Neuronal stem cell (in vitro differentiated cells): ENCODE measurements around the gene ATP8A2.

Source experiments
- DNase-seq: peaks from one replicate; pipeline ENCODE4 v3.0.0-alpha.2; 2013; ENCODE audit warnings: low spot score
- H2AFZ ChIP-seq: one replicate; pipeline ENCODE4 v1.6.1; 2013; ENCODE audit warnings: mild to moderate bottlenecking, low read length, inconsistent platforms
- H2AK5ac ChIP-seq: 2 replicates; pipeline ENCODE4 v1.6.1; 2013; ENCODE audit warnings: low read depth, mild to moderate bottlenecking, inconsistent platforms, low read length, moderate library complexity, mixed read lengths
- H2BK120ac ChIP-seq: 2 replicates; pipeline ENCODE4 v1.6.1; 2013; ENCODE audit warnings: low read depth, mild to moderate bottlenecking, inconsistent platforms, low read length, moderate library complexity, mixed read lengths
- H2BK12ac ChIP-seq: one replicate; pipeline ENCODE4 v1.6.1; 2013; ENCODE audit warnings: low read length, inconsistent platforms
- H2BK15ac ChIP-seq: 2 replicates; pipeline ENCODE4 v1.6.1; 2013; ENCODE audit warnings: mild to moderate bottlenecking, low read length, inconsistent platforms, mixed read lengths
- H2BK5ac ChIP-seq: one replicate; pipeline ENCODE4 v1.6.1; 2013; ENCODE audit warnings: inconsistent platforms, mild to moderate bottlenecking, low read length, moderate library complexity
- H3K14ac ChIP-seq: one replicate; pipeline ENCODE4 v1.6.1; 2013; ENCODE audit warnings: low read length, inconsistent platforms
- H3K18ac ChIP-seq: 2 replicates; pipeline ENCODE4 v1.6.1; 2013; ENCODE audit warnings: low read length, inconsistent platforms
- H3K23ac ChIP-seq: 2 replicates; pipeline ENCODE4 v1.6.1; 2013; ENCODE audit warnings: low read depth, mild to moderate bottlenecking, mixed read lengths, low read length, inconsistent platforms; ENCODE audit not compliant: poor library complexity
- H3K27ac ChIP-seq: replicated peaks from 3 replicates; pipeline ENCODE4 v1.5.1; 2013; ENCODE audit warnings: low read length, inconsistent platforms
- H3K27me3 ChIP-seq, 3 experiments: 2 replicates each; pipeline ENCODE4 v1.6.1; 2013; ENCODE audit warnings: low read length in 3 of 3, mild to moderate bottlenecking in 2 of 3, inconsistent platforms in 1 of 3, low read depth in 1 of 3, mixed read lengths in 1 of 3, moderate library complexity in 1 of 3; ENCODE audit not compliant: control insufficient read depth in 3 of 3, insufficient read depth in 3 of 3
- H3K36me3 ChIP-seq, 2 donors: replicated peaks in 1 of 2; 2 replicates each; pipeline ENCODE4 v1.6.1; 2013; ENCODE audit warnings: low read length in 2 of 2; ENCODE audit not compliant: control insufficient read depth in 2 of 2, insufficient read depth in 2 of 2
- H3K4ac ChIP-seq: 2 replicates; pipeline ENCODE4 v1.6.1; 2013; ENCODE audit warnings: inconsistent platforms, mild to moderate bottlenecking, low read length, moderate library complexity
- H3K4me1 ChIP-seq, 2 donors: 1 replicate in 1 of 2; 2 replicates in 1 of 2; pipeline ENCODE4 v1.6.1; 2013; ENCODE audit warnings: low read length in 2 of 2, low read depth in 1 of 2; ENCODE audit not compliant: control insufficient read depth in 2 of 2, insufficient read depth in 1 of 2
- H3K4me2 ChIP-seq: one replicate; pipeline ENCODE4 v1.6.1; 2013; ENCODE audit warnings: mild to moderate bottlenecking, low read length, inconsistent platforms; ENCODE audit not compliant: insufficient read depth, poor library complexity, severe bottlenecking
- H3K4me3 ChIP-seq, 2 donors: 2 replicates each; pipeline ENCODE4 v1.5.1; 2013; ENCODE audit warnings: low read length in 2 of 2, mild to moderate bottlenecking in 2 of 2, inconsistent platforms in 1 of 2, moderate library complexity in 1 of 2
- H3K79me1 ChIP-seq: one replicate; pipeline ENCODE4 v1.6.1; 2013; ENCODE audit warnings: low read depth, mild to moderate bottlenecking, inconsistent platforms, low read length, moderate library complexity
- H3K9ac ChIP-seq: one replicate; pipeline ENCODE4 v1.6.1; 2013; ENCODE audit warnings: mild to moderate bottlenecking, low read depth, low read length, inconsistent platforms; ENCODE audit not compliant: poor library complexity
- H3K9me3 ChIP-seq, 2 donors: replicated peaks in 1 of 2; 2 replicates each; pipeline versions ENCODE3 to v1.6.1; 2013; ENCODE audit warnings: low read length in 2 of 2, mild to moderate bottlenecking in 2 of 2, inconsistent platforms in 1 of 2, low read depth in 1 of 2, mixed read lengths in 1 of 2, moderate library complexity in 1 of 2; ENCODE audit not compliant: control insufficient read depth in 2 of 2, insufficient read depth in 1 of 2
- H4K8ac ChIP-seq: one replicate; pipeline ENCODE4 v1.6.1; 2013; ENCODE audit warnings: low read depth, mild to moderate bottlenecking, inconsistent platforms, low read length, moderate library complexity
- H4K91ac ChIP-seq: one replicate; pipeline ENCODE4 v1.6.1; 2013; ENCODE audit warnings: low read length, low read depth, mild to moderate bottlenecking, inconsistent platforms; ENCODE audit not compliant: poor library complexity
- WGBS, 2 donors: extraction: QIAGEN DNeasy Blood & Tissue Kit; methylation state at CpG; one replicate each; pipeline ENCODE4 v1.1.7; 2013; ENCODE audit warnings: missing lambda C conversion rate in 2 of 2, mixed read lengths in 1 of 2; ENCODE audit not compliant: insufficient read length in 2 of 2, insufficient replicate concordance in 1 of 2; ENCODE audit errors: extremely low coverage in 2 of 2; 5-methylcytosine and 5-hydroxymethylcytosine counted together

ATP8A2 gene

DNA sequence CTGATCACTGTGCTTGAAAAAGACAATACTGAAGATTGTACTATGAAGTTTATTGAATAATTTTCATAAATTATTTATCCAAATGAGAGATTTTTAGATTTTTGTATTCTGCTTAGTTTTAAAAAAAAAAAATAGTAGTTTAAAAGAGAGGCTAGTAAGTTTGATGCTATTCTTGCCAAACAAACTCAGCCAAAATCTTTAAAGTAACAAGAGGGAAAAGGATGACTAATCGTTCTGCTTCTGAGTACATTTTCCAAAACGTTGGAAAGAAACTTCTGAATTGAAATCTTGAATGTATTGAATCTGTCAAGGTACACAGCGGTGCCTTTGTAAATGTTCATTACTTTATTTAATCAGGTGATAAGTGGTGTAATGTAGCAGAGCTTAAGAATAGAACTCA lies 35.9 kb upstream of the ATP8A2 start:
- no peak for DNase-seq
- no peaks in the 10 kb centered on the region for H3K4me1 ChIP-seq
- WGBS, 2 donors: no CpG with 5 or more reads among the region's 3 CpGs

DNA sequence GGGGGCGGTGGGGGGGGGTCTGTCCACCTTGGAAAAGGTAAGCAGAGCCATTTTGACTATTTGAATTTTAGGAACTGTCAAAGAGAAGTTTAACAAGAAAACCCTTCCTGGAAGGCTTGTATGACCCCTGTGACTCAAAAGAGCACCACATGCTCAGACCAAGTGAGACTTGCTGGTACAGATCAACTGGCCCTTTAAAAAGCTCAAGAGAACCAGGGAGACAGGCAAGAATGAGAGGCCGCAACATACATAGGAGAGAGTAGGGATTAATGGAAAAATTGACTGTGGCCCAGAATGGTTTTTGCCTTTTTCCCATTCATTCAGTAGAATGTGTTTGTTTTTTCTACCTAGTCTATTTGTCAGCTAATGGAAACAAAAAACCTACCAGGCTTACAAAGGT lies 26.2 kb upstream of the ATP8A2 start:
- Histone ChIP-seq H3K4me3 (no peak overlapping the region), H3K4me1 (peaks cover 0 to 4% of the 10 kb centered on the region in 2 donors), H3K36me3 (peaks cover 0 to 15% of the 10 kb centered on the region in 2 donors), H3K27ac (no peak overlapping the region), H4K8ac (no peak overlapping the region), H2AK5ac (no peak overlapping the region), H2BK5ac (no peak overlapping the region), H2BK120ac (no peak overlapping the region), H4K91ac (no peak overlapping the region), H3K14ac (no peak overlapping the region), H2BK15ac (no peak overlapping the region), H2AFZ (no peak overlapping the region), H3K9me3 (no peaks in the 10 kb centered on the region), H3K4ac (no peak overlapping the region), H2BK12ac (no peak overlapping the region), H3K9ac (no peak overlapping the region), H3K27me3 (no peaks in the 10 kb centered on the region), H3K4me2 (no peak overlapping the region), H3K23ac (no peak overlapping the region), H3K79me1 (no peaks in the 10 kb centered on the region), H3K18ac (no peak overlapping the region)
- DNase-seq: no peak
- WGBS, 2 donors: no CpG with 5 or more reads among the region's 2 CpGs

More for the DNA sequence above, 35.9 kb upstream of the ATP8A2 start:
- no peak overlapping the region for H3K23ac ChIP-seq
- no peak overlapping the region for H2AFZ ChIP-seq
- H4K91ac ChIP-seq: no peak overlapping the region
- no peak overlapping the region for H2BK120ac ChIP-seq
- no peak overlapping the region for H3K14ac ChIP-seq
- no peak overlapping the region for H2AK5ac ChIP-seq
- H3K36me3 ChIP-seq: peaks cover 7 to 99% of the 10 kb centered on the region in 2 donors
- H2BK12ac ChIP-seq: no peak overlapping the region
- no peak overlapping the region for H3K18ac ChIP-seq
- no peak overlapping the region for H3K9ac ChIP-seq
- H3K4me3 ChIP-seq: no peak overlapping the region
- no peak overlapping the region for H2BK15ac ChIP-seq
- no peaks in the 10 kb centered on the region for H3K79me1 ChIP-seq
- H3K27ac ChIP-seq: no peak overlapping the region
- no peaks in the 10 kb centered on the region for H3K27me3 ChIP-seq
- H4K8ac ChIP-seq: no peak overlapping the region
- no peak overlapping the region for H3K4ac ChIP-seq
- H2BK5ac ChIP-seq: no peak overlapping the region
- H3K9me3 ChIP-seq: no peaks in the 10 kb centered on the region
- H3K4me2 ChIP-seq: no peak overlapping the region

GRCh38 chr13:25347151-25347550 lies 24.6 kb upstream of the ATP8A2 start:
- H3K14ac ChIP-seq: no peak overlapping the region
- no peak overlapping the region for H3K4me3 ChIP-seq
- no peak overlapping the region for H3K9ac ChIP-seq
- H3K4me2 ChIP-seq: no peak overlapping the region
- no peak overlapping the region for H3K4ac ChIP-seq
- H3K9me3 ChIP-seq: no peaks in the 10 kb centered on the region
- no peak overlapping the region for H2BK15ac ChIP-seq
- H3K18ac ChIP-seq: no peak overlapping the region
- H3K36me3 ChIP-seq: peaks cover 0 to 5% of the 10 kb centered on the region in 2 donors
- no peak overlapping the region for H4K91ac ChIP-seq
- H3K27ac ChIP-seq: no peak overlapping the region
- no peaks in the 10 kb centered on the region for H3K79me1 ChIP-seq
- H2AK5ac ChIP-seq: no peak overlapping the region
- no peak overlapping the region for H3K23ac ChIP-seq
- no peak overlapping the region for H2AFZ ChIP-seq
- WGBS, 2 donors: no CpG with 5 or more reads among the region's 2 CpGs
- no peak overlapping the region for H2BK12ac ChIP-seq
- no peak overlapping the region for H2BK120ac ChIP-seq
- H4K8ac ChIP-seq: no peak overlapping the region
- H2BK5ac ChIP-seq: no peak overlapping the region
- DNase-seq: no peak
- no peaks in the 10 kb centered on the region for H3K27me3 ChIP-seq
- H3K4me1 ChIP-seq: peaks cover 0 to 4% of the 10 kb centered on the region in 2 donors

- no peaks in the 10 kb centered on the region for H3K9me3 ChIP-seq
- H3K4ac ChIP-seq: no peak overlapping the region
- H3K18ac ChIP-seq: no peak overlapping the region
- H3K79me1 ChIP-seq: no peaks in the 10 kb centered on the region
- no peak overlapping the region for H3K9ac ChIP-seq
- no peak overlapping the region for H3K14ac ChIP-seq
- no peak overlapping the region for H4K91ac ChIP-seq
- H2BK12ac ChIP-seq: no peak overlapping the region
- H2BK5ac ChIP-seq: no peak overlapping the region
- no peak overlapping the region for H3K27ac ChIP-seq
- no peak overlapping the region for H2AFZ ChIP-seq
- H2BK120ac ChIP-seq: no peak overlapping the region
- H3K4me2 ChIP-seq: no peak overlapping the region
- H3K4me1 ChIP-seq: peaks cover 0 to 5% of the 10 kb centered on the region in 2 donors
- H4K8ac ChIP-seq: no peak overlapping the region
- H2AK5ac ChIP-seq: no peak overlapping the region
- H3K36me3 ChIP-seq: no peaks in the 10 kb centered on the region
- no peak overlapping the region for H3K23ac ChIP-seq
- H2BK15ac ChIP-seq: no peak overlapping the region
- DNase-seq: no peak
- WGBS, 2 donors: no CpG with 5 or more reads among the region's 1 CpG
- H3K4me3 ChIP-seq: no peak overlapping the region
- H3K27me3 ChIP-seq: no peaks in the 10 kb centered on the region
Measured at GRCh38 chr13:25351404-25351803, 20.4 kb upstream of the ATP8A2 start.
